Lower lobe of right lung (tissue), 2 donors: ENCODE data around the gene ARVCF. TPM values are rescaled to one million over a fixed set of nuclear protein-coding genes. Genes with fewer than 3 reads are reported as not detected.
"Not testable (repeated sequence)": the region's sequence is repeated elsewhere in the genome, so short reads cannot be mapped to it uniquely, and the experiment has no call there.

ENCODE experiments used
- ATAC-seq, 2 donors: fragments of 200-7000 bp; cut with Tn5 transposase; one replicate each; pipeline ENCODE4 v1.9.1; 2020 to 2022; ENCODE audit warnings: mild to moderate bottlenecking in 2 of 2, moderate library complexity in 2 of 2
- DNase-seq: peaks from one replicate; pipeline ENCODE4 v3.0.0-alpha.2; 2020
- H3K27ac ChIP-seq: fragments of 200-600 bp; one replicate; pipeline ENCODE4 v1.8.0; 2022
- H3K27me3 ChIP-seq: fragments of 200-600 bp; one replicate; pipeline ENCODE4 v1.8.0; 2022; ENCODE audit warnings: low read depth
- H3K36me3 ChIP-seq: fragments of 200-600 bp; one replicate; pipeline ENCODE4 v1.8.0; 2022; ENCODE audit warnings: mild to moderate bottlenecking
- H3K4me1 ChIP-seq: fragments of 200-600 bp; one replicate; pipeline ENCODE4 v1.8.0; 2022
- H3K4me3 ChIP-seq: fragments of 200-600 bp; one replicate; pipeline ENCODE4 v1.8.0; 2022; ENCODE audit warnings: mild to moderate bottlenecking
- H3K9me3 ChIP-seq: fragments of 200-600 bp; one replicate; pipeline ENCODE4 v1.8.0; 2022
- intact Hi-C: fragments of 100-400 bp; cut with DNase I; formaldehyde crosslinking; loops from one replicate; pipeline ENCODE4 v1.11.0; 2022
- total RNA-seq: library from RNA; stranded (reverse); fragmentation: NEBNext Ultra II Directional; extraction: Animal tissue kit (Norgen Biotek cat#: 25700); gene quantifications from one replicate; pipeline ENCODE4 v1.2.1, GENCODE V29; 2021
- TF ChIP-seq, protein P1 (sequence below): fragments of 200-600 bp; IDR thresholded peaks from one replicate; pipeline ENCODE4 v1.8.0; 2022; ENCODE audit warnings: antibody characterized with exemption, mild to moderate bottlenecking
- donor health status: DM: no; HTN: yes; CAD: no; lungs with severe emphysema.

ARVCF gene
- total RNA-seq, 1 donor from 2014 or later = 16.8 TPM

DNA sequence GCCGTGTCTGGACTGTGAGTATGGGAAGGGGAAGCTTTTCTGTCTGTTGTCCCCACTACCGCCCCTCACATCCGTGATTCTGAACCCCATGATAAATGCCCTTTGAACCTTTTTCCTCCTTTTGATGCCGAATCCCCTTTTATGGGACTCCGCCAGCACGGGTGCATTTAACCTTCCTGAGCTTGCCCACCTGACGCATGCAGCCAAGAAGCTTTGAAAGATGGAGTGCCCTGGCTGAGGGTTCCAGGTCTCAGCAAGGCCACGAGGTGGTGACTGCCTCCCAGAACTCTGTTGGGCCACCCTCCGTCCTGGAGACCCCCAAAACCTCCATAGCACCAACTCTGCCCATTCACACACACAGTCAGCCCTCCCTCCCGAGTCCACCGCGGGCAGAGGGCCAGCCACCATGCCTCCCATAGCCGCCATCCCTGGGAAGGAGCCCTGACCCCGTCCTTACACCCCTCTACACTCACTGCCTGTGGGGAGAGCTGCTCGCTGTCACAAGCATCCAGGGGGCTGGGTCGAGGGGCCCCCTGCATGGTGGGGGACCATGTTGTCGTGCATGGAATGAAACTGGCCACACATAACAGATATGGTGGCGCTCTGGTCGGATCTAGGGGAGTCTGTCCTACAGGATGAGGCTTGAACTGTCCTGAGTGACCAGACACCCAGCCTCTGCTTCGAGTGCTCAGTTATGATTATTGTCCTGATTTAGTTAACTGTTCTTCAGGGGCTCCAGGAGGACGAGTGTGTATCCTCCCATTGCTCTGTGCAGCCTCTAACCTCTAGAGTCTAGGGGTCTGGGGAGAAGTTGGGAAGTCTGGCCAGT, 75.9 kb downstream of the ARVCF start:
- Histone ChIP-seq H3K4me1 (peaks cover 62% of the 10 kb centered on the region), H3K27me3 (no peaks in the 10 kb centered on the region), H3K36me3 (no peaks in the 10 kb centered on the region), H3K9me3 (no peaks in the 10 kb centered on the region), H3K27ac (peak overlapping the region; percentile 97), H3K4me3 (peak overlapping the region; percentile 83)
- DNase-seq = peak; percentile 39
- TF ChIP-seq, protein P1, sequence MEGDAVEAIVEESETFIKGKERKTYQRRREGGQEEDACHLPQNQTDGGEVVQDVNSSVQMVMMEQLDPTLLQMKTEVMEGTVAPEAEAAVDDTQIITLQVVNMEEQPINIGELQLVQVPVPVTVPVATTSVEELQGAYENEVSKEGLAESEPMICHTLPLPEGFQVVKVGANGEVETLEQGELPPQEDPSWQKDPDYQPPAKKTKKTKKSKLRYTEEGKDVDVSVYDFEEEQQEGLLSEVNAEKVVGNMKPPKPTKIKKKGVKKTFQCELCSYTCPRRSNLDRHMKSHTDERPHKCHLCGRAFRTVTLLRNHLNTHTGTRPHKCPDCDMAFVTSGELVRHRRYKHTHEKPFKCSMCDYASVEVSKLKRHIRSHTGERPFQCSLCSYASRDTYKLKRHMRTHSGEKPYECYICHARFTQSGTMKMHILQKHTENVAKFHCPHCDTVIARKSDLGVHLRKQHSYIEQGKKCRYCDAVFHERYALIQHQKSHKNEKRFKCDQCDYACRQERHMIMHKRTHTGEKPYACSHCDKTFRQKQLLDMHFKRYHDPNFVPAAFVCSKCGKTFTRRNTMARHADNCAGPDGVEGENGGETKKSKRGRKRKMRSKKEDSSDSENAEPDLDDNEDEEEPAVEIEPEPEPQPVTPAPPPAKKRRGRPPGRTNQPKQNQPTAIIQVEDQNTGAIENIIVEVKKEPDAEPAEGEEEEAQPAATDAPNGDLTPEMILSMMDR = no peak
- intact Hi-C loops = no loop called here
- peak in 1 of 2 donors; percentile 1 for ATAC-seq

DNA sequence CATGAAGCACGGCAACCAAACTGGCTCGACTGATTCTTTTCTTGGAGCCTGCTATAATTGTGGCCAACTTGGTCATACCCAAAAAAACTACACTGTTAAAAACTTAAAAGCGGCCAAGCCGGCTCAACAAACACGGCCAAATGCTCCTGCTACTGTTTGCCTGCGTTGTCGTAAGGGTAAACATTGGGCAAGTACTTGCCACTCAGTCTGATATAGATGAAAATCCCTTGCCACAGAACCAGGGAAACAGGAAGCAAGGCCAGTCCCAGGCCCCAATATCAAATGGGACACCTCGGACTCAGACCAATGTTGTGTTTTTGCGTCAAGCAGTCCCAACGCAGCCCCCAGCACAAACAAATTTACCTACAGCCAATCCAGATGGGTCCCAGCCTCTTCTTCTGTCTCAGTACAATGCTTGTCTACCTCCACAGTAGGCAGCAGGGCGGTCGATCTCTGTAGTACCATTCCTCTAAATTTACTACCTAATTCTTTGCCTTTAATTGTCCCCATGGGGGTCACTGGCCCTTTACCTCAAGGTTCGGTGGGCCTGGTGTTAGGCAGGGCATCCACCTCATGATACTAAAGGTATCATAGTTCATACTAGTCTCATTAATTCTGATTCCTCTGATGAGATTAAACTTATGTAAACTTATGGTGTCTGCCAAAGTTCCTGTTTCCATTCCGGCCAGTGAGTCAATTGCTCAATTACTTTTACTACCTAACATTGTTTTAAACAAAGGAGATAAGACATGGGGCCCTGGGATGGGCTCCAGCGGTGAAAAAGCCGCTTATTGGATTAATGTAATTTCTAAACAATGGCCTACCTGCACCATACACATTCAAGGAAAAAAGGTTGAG, 78.8 kb downstream of the ARVCF start:
- Histone ChIP-seq H3K9me3 (no peaks in the 10 kb centered on the region), H3K27me3 (no peaks in the 10 kb centered on the region), H3K27ac (peak overlapping the region; percentile 73), H3K4me1 (peaks cover 50% of the 10 kb centered on the region), H3K36me3 (no peaks in the 10 kb centered on the region), H3K4me3 (no peak overlapping the region)
- TF ChIP-seq, protein P1 = no peak
- DNase-seq (peak; percentile 59), ATAC-seq (peak in 1 of 2 donors; percentile 43)
- intact Hi-C loops = no loop called here

DNA sequence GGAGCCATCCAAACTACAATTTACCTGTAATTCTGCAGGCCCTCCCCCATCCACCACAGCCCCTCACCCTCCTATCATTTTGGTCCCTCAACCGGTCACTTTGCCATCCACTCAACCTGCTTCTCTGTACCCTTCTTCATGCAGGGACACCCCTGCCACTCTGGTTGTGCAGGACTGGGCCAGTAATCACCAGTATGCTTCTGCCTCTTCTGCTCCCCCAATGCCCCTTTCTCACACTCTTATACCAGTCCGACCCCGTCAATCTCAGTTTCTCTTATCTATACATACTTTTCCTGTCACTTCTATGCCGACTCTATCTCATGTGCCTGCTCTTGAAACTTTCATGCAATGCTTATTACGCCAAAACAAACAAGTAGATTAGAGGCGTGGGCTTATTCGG, 80.1 kb downstream of the ARVCF start:
- intact Hi-C loops = no loop called here
- no peak overlapping the region for H3K4me3 ChIP-seq
- TF ChIP-seq, protein P1 = no peak
- DNase-seq = peak; percentile 7
- H3K27ac ChIP-seq = no peak overlapping the region
- H3K9me3 ChIP-seq = no peaks in the 10 kb centered on the region
- H3K4me1 ChIP-seq = peaks cover 44% of the 10 kb centered on the region
- ATAC-seq = no peak
- H3K27me3 ChIP-seq = no peaks in the 10 kb centered on the region
- H3K36me3 ChIP-seq = no peaks in the 10 kb centered on the region

DNA sequence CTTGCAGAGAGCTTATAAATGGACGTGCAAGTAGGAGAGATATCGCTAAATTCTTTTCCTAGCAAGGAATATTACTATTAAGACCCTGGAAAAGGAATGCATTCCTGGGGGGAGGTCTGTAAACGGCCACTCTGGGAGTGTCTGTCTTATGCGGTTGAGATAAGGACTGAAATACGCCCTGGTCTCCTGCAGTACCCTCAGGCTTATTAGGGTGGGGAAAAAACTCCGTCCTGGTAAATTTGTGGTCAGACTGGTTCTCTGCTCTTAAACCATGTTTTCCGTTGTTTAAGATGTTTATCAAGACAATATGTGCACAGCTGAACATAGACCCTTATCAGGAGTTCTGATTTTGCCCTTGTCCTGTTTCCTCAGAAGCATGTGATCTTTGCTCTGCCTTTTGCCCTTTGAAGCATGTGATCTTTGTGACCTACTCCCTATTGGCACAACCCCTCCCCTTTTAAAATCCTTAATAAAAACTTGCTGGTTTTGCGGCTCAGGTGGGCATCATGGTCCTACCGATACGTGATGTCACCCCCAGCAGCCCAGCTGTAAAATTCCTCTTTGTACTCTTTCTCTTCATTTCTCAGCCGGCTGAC, 81.4 kb downstream of the ARVCF start:
- H3K4me3 ChIP-seq, H3K36me3 ChIP-seq, H3K27ac ChIP-seq, ATAC-seq, H3K9me3 ChIP-seq, DNase-seq, H3K27me3 ChIP-seq, intact Hi-C loops: not testable (repeated sequence)
- H3K4me1 ChIP-seq = peaks cover 34% of the 10 kb centered on the region

DNA sequence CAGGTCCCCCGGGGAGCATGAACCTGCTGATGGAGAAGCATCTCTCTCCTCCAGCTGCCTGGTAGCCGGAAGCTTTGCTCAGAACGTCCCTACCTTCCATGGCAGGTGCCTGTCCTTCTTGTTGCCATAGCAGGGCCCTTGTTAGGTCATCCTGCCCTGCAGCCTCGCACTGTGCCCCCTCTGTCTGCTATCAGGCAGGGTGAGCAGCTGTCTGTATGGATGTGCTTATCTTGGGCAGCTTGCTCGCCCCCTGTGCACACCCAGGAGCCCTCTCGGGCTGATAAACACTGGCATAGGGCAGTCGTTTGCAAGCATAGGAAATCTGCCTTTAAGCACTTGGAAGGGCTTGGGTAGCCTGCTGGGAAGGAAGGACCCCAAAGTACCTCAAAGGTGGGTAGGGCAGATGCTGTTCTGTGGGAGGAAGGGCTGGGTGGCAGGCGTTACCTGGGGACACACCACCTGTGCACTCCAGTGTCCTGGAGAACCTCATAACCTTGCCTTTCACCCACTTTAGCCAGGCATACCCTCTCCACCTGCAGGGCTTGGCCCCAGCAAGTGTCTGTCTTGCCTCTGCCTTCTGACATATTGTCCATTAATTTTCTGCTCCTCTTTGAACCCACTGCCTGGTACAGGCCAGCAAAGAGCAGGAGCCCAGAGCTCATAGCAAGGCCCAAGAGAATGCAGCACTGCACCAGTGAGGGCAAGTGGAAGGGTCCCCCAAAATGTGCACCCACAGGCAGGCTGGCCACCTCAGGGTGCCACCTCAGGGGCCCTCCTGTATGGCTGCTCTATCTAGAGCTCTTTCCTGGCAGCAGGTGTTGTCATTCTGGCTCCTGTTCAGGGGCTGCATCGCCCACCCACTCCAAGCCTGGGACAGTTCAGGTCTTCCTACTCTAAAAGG, 83.0 kb downstream of the ARVCF start:
- ATAC-seq (no peak), DNase-seq (peak; percentile 36)
- Histone ChIP-seq H3K4me3 (no peak overlapping the region), H3K36me3 (peaks cover 7% of the 10 kb centered on the region), H3K4me1 (peaks cover 24% of the 10 kb centered on the region), H3K9me3 (no peaks in the 10 kb centered on the region), H3K27me3 (no peaks in the 10 kb centered on the region), H3K27ac (peak overlapping the region; percentile 11)
- intact Hi-C loops = no loop called here
- TF ChIP-seq, protein P1 = no peak
